H1 (cell line): Measurements from ENCODE around the gene SORD. TPM values are rescaled to one million over a fixed set of nuclear protein-coding genes. Genes with fewer than 3 reads are reported as not detected.

Experiments used
- CTCF ChIA-PET: fragments of 300-600 bp; sonication (Branson Sonifier 250); formaldehyde crosslinking; loops from one replicate; lab custom pipeline; 2021; ENCODE audit not compliant: partially characterized antibody; lab: Charles Lee
- POLR2A ChIA-PET: fragments of 300-600 bp; sonication (Branson Sonifier 250); formaldehyde crosslinking; loops from one replicate; lab custom pipeline; 2021; ENCODE audit warnings: inconsistent platforms; ENCODE audit not compliant: partially characterized antibody; lab: Charles Lee
- DNase-seq, 2 experiments: peaks; one replicate each; pipeline versions ENCODE4 v3.0.0 to v3.0.0-alpha.2; 2010 to 2022; ENCODE audit warnings: low spot score in 2 of 2, low read depth in 1 of 2, mixed read lengths in 1 of 2
- FAIRE-seq: peaks from 2 replicates; lab custom pipeline; 2011; peaks lifted over from hg19 to GRCh38; lab: Jason Lieb, UNC
- H2AFZ ChIP-seq: 2 replicates; pipeline ENCODE4 v1.8.1; 2012; ENCODE audit warnings: low read length, inconsistent platforms
- H2AK5ac ChIP-seq: 2 replicates; pipeline ENCODE4 v1.6.1; 2013; ENCODE audit warnings: low read depth, low read length
- H2BK120ac ChIP-seq: replicated peaks from 2 replicates; pipeline ENCODE3; 2013; ENCODE audit warnings: low read depth, low read length, inconsistent platforms
- H2BK12ac ChIP-seq: 2 replicates; pipeline ENCODE4 v1.6.1; 2013; ENCODE audit warnings: low read depth, low read length
- H2BK15ac ChIP-seq: 2 replicates; pipeline ENCODE4 v1.6.1; 2013; ENCODE audit warnings: low read length
- H2BK20ac ChIP-seq: 2 replicates; pipeline ENCODE4 v1.6.1; 2013; ENCODE audit warnings: low read length
- H2BK5ac ChIP-seq: 2 replicates; pipeline ENCODE4 v1.6.1; 2013; ENCODE audit warnings: low read depth, low read length
- H3K14ac ChIP-seq: 2 replicates; pipeline ENCODE4 v1.6.1; 2013; ENCODE audit warnings: inconsistent platforms; ENCODE audit not compliant: insufficient read length
- H3K18ac ChIP-seq: 2 replicates; pipeline ENCODE4 v1.6.1; 2013; ENCODE audit warnings: low read length; ENCODE audit errors: extremely low read depth
- H3K23ac ChIP-seq: 2 replicates; pipeline ENCODE4 v1.6.1; 2013; ENCODE audit warnings: inconsistent platforms; ENCODE audit not compliant: insufficient read length
- H3K23me2 ChIP-seq: 2 replicates; pipeline ENCODE4 v1.6.1; 2013; ENCODE audit warnings: low read depth, low read length
- H3K27ac ChIP-seq: 2 replicates; pipeline ENCODE4 v1.6.1; 2011; ENCODE audit warnings: low read depth, low read length, inconsistent platforms
- H3K27me3 ChIP-seq, 4 experiments: replicated peaks in 1 of 4; 1 replicate in 1 of 4; 2 replicates in 3 of 4; pipeline versions ENCODE4 v1.6.1 to v1.8.1; 2011 to 2013; ENCODE audit warnings: low read length in 3 of 4, mild to moderate bottlenecking in 3 of 4, inconsistent platforms in 2 of 4, mixed read lengths in 2 of 4, moderate library complexity in 1 of 4; ENCODE audit not compliant: control insufficient read depth in 3 of 4, insufficient read depth in 3 of 4; ENCODE audit errors: extremely low read depth in 1 of 4
- H3K36me3 ChIP-seq, 4 experiments: 2 replicates each; pipeline versions ENCODE4 v1.6.1 to v1.8.1; 2011 to 2013; ENCODE audit warnings: mild to moderate bottlenecking in 4 of 4, low read length in 3 of 4, moderate library complexity in 2 of 4, control low read depth in 1 of 4, inconsistent platforms in 1 of 4; ENCODE audit not compliant: insufficient read depth in 4 of 4, control insufficient read depth in 2 of 4
- H3K4ac ChIP-seq: replicated peaks from 2 replicates; pipeline ENCODE3; 2013; ENCODE audit warnings: low read length, low read depth, mixed read lengths, inconsistent platforms; ENCODE audit not compliant: insufficient read length
- H3K4me1 ChIP-seq, 4 experiments: replicated peaks in 1 of 4; 1 replicate in 1 of 4; 2 replicates in 3 of 4; pipeline versions ENCODE4 v1.6.1 to v1.8.1; 2011 to 2013; ENCODE audit warnings: low read length in 3 of 4, inconsistent platforms in 2 of 4, mixed read lengths in 1 of 4; ENCODE audit not compliant: insufficient read depth in 4 of 4, control insufficient read depth in 3 of 4
- H3K4me2 ChIP-seq, 2 experiments: 2 replicates each; pipeline versions ENCODE4 v1.6.1 to v1.8.1; 2011 to 2013; ENCODE audit warnings: low read depth in 2 of 2, low read length in 2 of 2, control low read depth in 1 of 2, inconsistent platforms in 1 of 2, mild to moderate bottlenecking in 1 of 2; ENCODE audit not compliant: insufficient read depth in 1 of 2
- H3K4me3 ChIP-seq, 4 experiments: fragments of 200-600, 300-600 bp in 1 of 4; sonication (generic), shearing (Covaris generic), sonication (Bioruptor Twin) in 1 of 4; 2 replicates each; pipeline versions ENCODE4 v1.5.1 to v1.8.1; 2011 to 2016; ENCODE audit warnings: low read length in 4 of 4, low read depth in 3 of 4, control low read depth in 2 of 4, inconsistent platforms in 2 of 4, mild to moderate bottlenecking in 2 of 4, mixed read lengths in 1 of 4, moderate library complexity in 1 of 4; ENCODE audit not compliant: insufficient read depth in 2 of 4; ENCODE audit errors: extremely low read depth in 1 of 4
- H3K56ac ChIP-seq: replicated peaks from 2 replicates; pipeline ENCODE3; 2013; ENCODE audit warnings: low read depth, mild to moderate bottlenecking, mixed read lengths, low read length, inconsistent platforms; ENCODE audit not compliant: insufficient read length
- H3K79me1 ChIP-seq: 2 replicates; pipeline ENCODE4 v1.6.1; 2013; ENCODE audit warnings: low read depth, low read length, control low read depth
- H3K79me2 ChIP-seq, 2 experiments: 2 replicates each; pipeline versions ENCODE4 v1.6.1 to v1.8.1; 2012 to 2013; ENCODE audit warnings: low read length in 2 of 2, mild to moderate bottlenecking in 2 of 2, inconsistent platforms in 1 of 2; ENCODE audit not compliant: insufficient read depth in 2 of 2, control insufficient read depth in 1 of 2
- H3K9ac ChIP-seq, 4 experiments: replicated peaks in 1 of 4; 1 replicate in 1 of 4; 2 replicates in 3 of 4; pipeline versions ENCODE4 v1.6.1 to v1.8.1; 2011 to 2013; ENCODE audit warnings: low read depth in 3 of 4, low read length in 3 of 4, control low read depth in 2 of 4, mild to moderate bottlenecking in 2 of 4, moderate library complexity in 2 of 4, inconsistent platforms in 1 of 4; ENCODE audit errors: extremely low read depth in 1 of 4
- H3K9me3 ChIP-seq, 2 experiments: 2 replicates each; pipeline versions ENCODE4 v1.6.1 to v1.8.1; 2012 to 2013; ENCODE audit warnings: mild to moderate bottlenecking in 2 of 2, moderate library complexity in 2 of 2, control low read depth in 1 of 2, inconsistent platforms in 1 of 2, low read depth in 1 of 2, low read length in 1 of 2, mixed read lengths in 1 of 2; ENCODE audit not compliant: insufficient read depth in 2 of 2
- H4K20me1 ChIP-seq, 2 experiments: replicated peaks in 1 of 2; 2 replicates each; pipeline versions ENCODE3 to v1.8.1; 2011 to 2013; ENCODE audit warnings: inconsistent platforms in 2 of 2, low read length in 2 of 2, mild to moderate bottlenecking in 1 of 2; ENCODE audit not compliant: insufficient read depth in 2 of 2, control insufficient read depth in 1 of 2
- H4K5ac ChIP-seq: 2 replicates; pipeline ENCODE4 v1.6.1; 2013; ENCODE audit warnings: low read length, low read depth, mixed read lengths, inconsistent platforms; ENCODE audit not compliant: insufficient read length
- H4K8ac ChIP-seq: 2 replicates; pipeline ENCODE4 v1.8.0; 2013; ENCODE audit warnings: mild to moderate bottlenecking, moderate library complexity, low read length, inconsistent platforms; ENCODE audit not compliant: insufficient read depth; ENCODE audit errors: extremely low read depth
- H4K91ac ChIP-seq: replicated peaks from 2 replicates; pipeline ENCODE3; 2013; ENCODE audit warnings: low read length, mixed read lengths, inconsistent platforms; ENCODE audit not compliant: insufficient read length
- CTCF ChIP-seq, 3 experiments: IDR thresholded peaks; 1 replicate in 2 of 3; 2 replicates in 1 of 3; pipeline versions ENCODE4 v1.5.1 to v1.6.1; 2011; ENCODE audit warnings: low read length in 3 of 3, mild to moderate bottlenecking in 3 of 3, inconsistent platforms in 2 of 3, low read depth in 1 of 3, moderate library complexity in 1 of 3; ENCODE audit not compliant: insufficient read depth in 1 of 3; ENCODE audit errors: control extremely low read depth in 1 of 3
- EP300 ChIP-seq, 2 experiments: IDR thresholded peaks; 1 replicate in 1 of 2; 2 replicates in 1 of 2; pipeline ENCODE4 v1.6.1; 2011 to 2012; ENCODE audit warnings: low read depth in 2 of 2, low read length in 2 of 2, mild to moderate bottlenecking in 2 of 2, borderline replicate concordance in 1 of 2, inconsistent platforms in 1 of 2, moderate library complexity in 1 of 2
- GTF2F1 ChIP-seq: IDR thresholded peaks from 2 replicates; pipeline ENCODE4 v1.6.1; 2012; ENCODE audit warnings: low read depth, low read length, improper control_type of control experiment, borderline replicate concordance
- MAFK ChIP-seq: IDR thresholded peaks from 2 replicates; pipeline ENCODE4 v1.6.1; 2012; ENCODE audit warnings: low read depth, mild to moderate bottlenecking, improper control_type of control experiment, low read length
- POU5F1 ChIP-seq: IDR thresholded peaks from 2 replicates; pipeline ENCODE4 v1.6.1; 2011; ENCODE audit warnings: low read depth, mild to moderate bottlenecking, low read length, moderate library complexity
- SP2 ChIP-seq: IDR thresholded peaks from 2 replicates; pipeline ENCODE4 v1.6.1; 2012; ENCODE audit warnings: mild to moderate bottlenecking, low read length, inconsistent platforms
- YY1 ChIP-seq: IDR thresholded peaks from 2 replicates; pipeline ENCODE4 v1.6.1; 2011; ENCODE audit warnings: low read depth, mild to moderate bottlenecking, low read length
- WGBS, 2 experiments: shearing (Covaris generic) in 1 of 2; methylation state at CpG; one replicate each; pipeline versions ENCODE4 v1.1.6 to v1.1.7; 2013 to 2015; ENCODE audit warnings: low lambda C conversion rate in 2 of 2, mixed read lengths in 2 of 2, inconsistent platforms in 1 of 2, low coverage in 1 of 2, missing lambda C conversion rate in 1 of 2; ENCODE audit not compliant: insufficient replicate concordance in 2 of 2, insufficient coverage in 1 of 2, insufficient read length in 1 of 2; ENCODE audit errors: extremely low coverage in 1 of 2, missing lambda C conversion rate in 1 of 2; 5-methylcytosine and 5-hydroxymethylcytosine counted together
- polyA plus RNA-seq, 7 experiments: library from polyadenylated mRNA; depleted of rRNA in 3 of 7; stranded (reverse) in 5 of 7; unstranded in 2 of 7; fragments of >200 nt in 5 of 7; fragments of 200-250 nt in 2 of 7; gene quantifications; 1 replicate in 5 of 7; 2 replicates in 1 of 7; 4 replicates in 1 of 7; pipeline versions ENCODE4 v1.2.1 to v1.2.3, GENCODE V29; 2011 to 2013; ENCODE audit warnings: missing spikeins in 2 of 7, mixed read lengths in 2 of 7
- total RNA-seq: library from RNA; stranded (reverse); fragmentation: NEBNext Ultra II Directional; extraction: Animal tissue kit (Norgen Biotek cat#: 25700); gene quantifications from 2 replicates; pipeline ENCODE4 v1.2.1, GENCODE V29; 2021

SORD gene
- total and polyA plus RNA-seq, 2 of the 8 experiments (the other 6 are each of a cell fraction or from before 2014, with no cell fraction given) = 52.6 to 75.8 TPM

- no peak overlapping the region for H3K56ac ChIP-seq
- TF ChIP-seq POU5F1 (no peak), SP2 (no peak), EP300 (IDR thresholded peaks at IDR 0.05; ENCODE audit: borderline replicate concordance in 1 of 2, low read depth in 2 of 2, low read length in 2 of 2) (no peak), YY1 (no peak), MAFK (no peak), CTCF (IDR thresholded peaks at IDR 0.05; ENCODE audit: control extremely low read depth in 1 of 3, insufficient read depth in 1 of 3, low read depth in 1 of 3, low read length in 3 of 3) (no peak), GTF2F1 (no peak)
- no peak overlapping the region for H2BK12ac ChIP-seq
- H3K4me3 ChIP-seq = no peak overlapping the region
- ChIA-PET POLR2A (no interaction called here), CTCF (interaction anchor here (1.4 to 1.6 kb wide), 2 partner anchors 34 to 37 kb away, joined by 4 to 6 read pairs; no protein-coding TSS in a partner anchor)
- no peaks in the 10 kb centered on the region for H3K9me3 ChIP-seq
- no peak overlapping the region for H3K4me2 ChIP-seq
- H3K79me1 ChIP-seq = no peaks in the 10 kb centered on the region
- H3K23me2 ChIP-seq = no peaks in the 10 kb centered on the region
- H3K4ac ChIP-seq = no peak overlapping the region
- FAIRE-seq (no peak), DNase-seq (no peak)
- H3K18ac ChIP-seq = no peak overlapping the region
- H2BK120ac ChIP-seq = no peak overlapping the region
- no peaks in the 10 kb centered on the region for H3K4me1 ChIP-seq
- H2AFZ ChIP-seq = no peak overlapping the region
- no peak overlapping the region for H3K27ac ChIP-seq
- H3K79me2 ChIP-seq = no peaks in the 10 kb centered on the region
- no peak overlapping the region for H2BK15ac ChIP-seq
- no peak overlapping the region for H2BK5ac ChIP-seq
- H4K20me1 ChIP-seq = no peaks in the 10 kb centered on the region
- no peak overlapping the region for H2AK5ac ChIP-seq
- H4K5ac ChIP-seq = no peak overlapping the region
- no peak overlapping the region for H3K14ac ChIP-seq
- no peak overlapping the region for H2BK20ac ChIP-seq
- H3K23ac ChIP-seq = no peak overlapping the region
- no peaks in the 10 kb centered on the region for H3K36me3 ChIP-seq
- no peak overlapping the region for H4K8ac ChIP-seq
- no peak overlapping the region for H4K91ac ChIP-seq
- no peaks in the 10 kb centered on the region for H3K27me3 ChIP-seq
- H3K9ac ChIP-seq = no peak overlapping the region
- 91% methylated on average over 3 of the region's 3 CpGs; no CpG with 5 or more reads in 1 of the 2 experiments for WGBS, 2 experiments
These were observed 61.2 kb downstream of the SORD start for GRCh38 chr15:45084163-45084562.
